ENCODE results near the gene PLCH1. TPM values are rescaled to one million over a fixed set of nuclear protein-coding genes. Genes with fewer than 3 reads are reported as not detected.

Gene PLCH1
- total RNA-seq, 1 experiment from 2014 or later = 3.8 TPM

DNA sequence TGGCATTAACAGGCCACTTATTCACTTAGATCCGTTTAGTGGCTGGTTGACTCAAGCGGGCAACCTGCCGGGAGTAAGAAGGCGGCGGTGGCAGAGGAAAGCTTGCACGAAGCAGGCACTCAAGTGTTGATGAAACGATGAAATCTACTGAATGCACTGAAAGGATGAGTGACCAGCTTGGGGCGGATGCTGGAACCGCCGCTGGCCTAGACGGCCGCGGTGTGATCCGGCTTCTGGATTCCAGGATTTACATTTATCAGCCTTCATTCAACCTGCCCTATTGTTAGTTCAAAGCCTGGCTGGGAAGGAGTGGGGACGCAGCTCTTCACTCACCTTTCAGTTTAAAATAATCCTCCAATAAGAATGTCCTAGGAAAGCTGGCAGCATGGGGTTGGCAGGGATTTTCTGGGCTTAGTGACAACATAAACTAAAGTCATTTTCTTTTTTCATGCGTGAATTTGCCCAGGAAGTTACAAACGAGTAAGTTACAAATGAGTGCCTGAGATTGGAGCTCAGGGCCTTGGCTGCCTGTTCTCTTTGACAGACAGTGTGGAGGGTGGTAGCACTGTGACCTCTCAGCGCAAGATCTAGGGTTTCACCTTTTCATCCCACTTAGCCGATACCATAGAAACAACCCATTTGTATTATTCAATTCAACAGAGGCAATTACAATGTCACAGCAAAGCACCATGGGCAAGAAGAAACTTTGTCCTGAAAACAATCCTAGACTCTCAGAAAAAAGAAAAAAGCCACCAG lies 1.1 kb upstream of the PLCH1 start (continued):
- peak; percentile 47 for TF ChIP-seq YY1 (IDR thresholded peaks at IDR 0.05; ENCODE audit: extremely low read depth, insufficient replicate concordance, low read depth, low read length)
- TF ChIP-seq, protein P1, sequence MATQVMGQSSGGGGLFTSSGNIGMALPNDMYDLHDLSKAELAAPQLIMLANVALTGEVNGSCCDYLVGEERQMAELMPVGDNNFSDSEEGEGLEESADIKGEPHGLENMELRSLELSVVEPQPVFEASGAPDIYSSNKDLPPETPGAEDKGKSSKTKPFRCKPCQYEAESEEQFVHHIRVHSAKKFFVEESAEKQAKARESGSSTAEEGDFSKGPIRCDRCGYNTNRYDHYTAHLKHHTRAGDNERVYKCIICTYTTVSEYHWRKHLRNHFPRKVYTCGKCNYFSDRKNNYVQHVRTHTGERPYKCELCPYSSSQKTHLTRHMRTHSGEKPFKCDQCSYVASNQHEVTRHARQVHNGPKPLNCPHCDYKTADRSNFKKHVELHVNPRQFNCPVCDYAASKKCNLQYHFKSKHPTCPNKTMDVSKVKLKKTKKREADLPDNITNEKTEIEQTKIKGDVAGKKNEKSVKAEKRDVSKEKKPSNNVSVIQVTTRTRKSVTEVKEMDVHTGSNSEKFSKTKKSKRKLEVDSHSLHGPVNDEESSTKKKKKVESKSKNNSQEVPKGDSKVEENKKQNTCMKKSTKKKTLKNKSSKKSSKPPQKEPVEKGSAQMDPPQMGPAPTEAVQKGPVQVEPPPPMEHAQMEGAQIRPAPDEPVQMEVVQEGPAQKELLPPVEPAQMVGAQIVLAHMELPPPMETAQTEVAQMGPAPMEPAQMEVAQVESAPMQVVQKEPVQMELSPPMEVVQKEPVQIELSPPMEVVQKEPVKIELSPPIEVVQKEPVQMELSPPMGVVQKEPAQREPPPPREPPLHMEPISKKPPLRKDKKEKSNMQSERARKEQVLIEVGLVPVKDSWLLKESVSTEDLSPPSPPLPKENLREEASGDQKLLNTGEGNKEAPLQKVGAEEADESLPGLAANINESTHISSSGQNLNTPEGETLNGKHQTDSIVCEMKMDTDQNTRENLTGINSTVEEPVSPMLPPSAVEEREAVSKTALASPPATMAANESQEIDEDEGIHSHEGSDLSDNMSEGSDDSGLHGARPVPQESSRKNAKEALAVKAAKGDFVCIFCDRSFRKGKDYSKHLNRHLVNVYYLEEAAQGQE (IDR thresholded peaks at IDR 0.05; ENCODE audit: low read depth) = no peak
- no peak for TF ChIP-seq EGR1 (IDR thresholded peaks at IDR 0.05; ENCODE audit: low read depth)
- TF ChIP-seq, protein P2, sequence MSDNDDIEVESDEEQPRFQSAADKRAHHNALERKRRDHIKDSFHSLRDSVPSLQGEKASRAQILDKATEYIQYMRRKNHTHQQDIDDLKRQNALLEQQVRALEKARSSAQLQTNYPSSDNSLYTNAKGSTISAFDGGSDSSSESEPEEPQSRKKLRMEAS (IDR thresholded peaks at IDR 0.05) = peak; percentile 31; the same call in 1 of the 2 replicates

DNA sequence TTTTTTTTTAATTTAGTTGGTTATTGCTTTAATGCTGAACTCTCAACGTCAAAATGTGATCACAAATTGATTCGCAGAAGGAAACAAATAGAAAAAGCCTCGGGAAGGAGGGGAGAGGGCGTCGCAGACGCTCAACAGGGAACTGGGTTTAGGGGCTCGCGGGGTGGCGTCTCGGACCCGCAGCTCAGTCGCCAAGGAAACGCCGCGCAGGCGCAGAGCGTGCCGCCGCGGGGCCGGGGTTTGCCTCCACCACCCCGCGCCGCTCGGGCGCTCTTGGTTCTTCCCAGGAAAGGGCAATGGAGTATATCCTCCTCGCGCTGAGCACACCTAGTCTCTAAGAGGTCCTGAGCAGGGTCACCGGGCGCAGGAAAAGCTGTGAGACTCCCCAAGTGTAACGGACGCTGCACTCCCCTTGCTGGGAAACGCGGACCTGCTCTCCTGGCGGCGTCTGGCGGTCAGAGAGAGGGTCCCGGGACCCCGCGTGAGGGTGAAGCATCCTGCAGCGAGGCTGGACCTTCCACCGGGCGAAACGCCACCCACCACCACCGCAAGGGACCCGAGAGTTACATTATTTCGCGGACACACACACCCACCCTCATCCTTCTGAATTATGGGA lies 753 bp downstream of the PLCH1 start:
- DNase-seq (ENCODE audit: low read depth, low spot score) (peak; percentile 27), ATAC-seq (peak; percentile 74)
- Histone ChIP-seq H2AFZ (ENCODE audit: low read depth, low read length, poor library complexity, severe bottlenecking) (peak overlapping the region; percentile 99), H3K9ac (ENCODE audit: low read length) (peak overlapping the region; percentile 80), H3K79me2 (ENCODE audit: insufficient read depth, low read length) (no peaks in the 10 kb centered on the region), H3K36me3 (ENCODE audit: control insufficient read depth in 1 of 2, insufficient read depth in 2 of 2, low read length in 2 of 2) (no peaks in the 10 kb centered on the region), H3K4me2 (ENCODE audit: low read length) (peak overlapping the region; percentile 86), H3K27me3 (ENCODE audit: insufficient read depth, low read length) (no peaks in the 10 kb centered on the region), H3K9me2 (ENCODE audit: insufficient read depth) (no peaks in the 10 kb centered on the region), H3K27ac (ENCODE audit: low read depth, low read length) (peak overlapping the region; percentile 48), H4K20me1 (ENCODE audit: insufficient read depth) (no peaks in the 10 kb centered on the region), H3K9me3 (ENCODE audit: control insufficient read depth in 1 of 2, insufficient read depth in 1 of 2, low read depth in 1 of 2, low read length in 2 of 2) (no peaks in the 10 kb centered on the region), H3K4me3 (replicated peaks in 1 of 2; ENCODE audit: low read depth in 1 of 2, low read length in 2 of 2) (peak overlapping the region; percentile 79 to 83), H3K4me1 (ENCODE audit: control insufficient read depth in 1 of 2, insufficient read depth in 2 of 2, low read length in 2 of 2) (peaks cover 21 to 50% of the 10 kb centered on the region in 2 experiments)
- no peak for TF ChIP-seq SIN3A (IDR thresholded peaks at IDR 0.05; ENCODE audit: low read depth)
- TF ChIP-seq POLR2AphosphoS5 (IDR thresholded peaks at IDR 0.05; ENCODE audit: low read depth, low read length) = peak; percentile 68
- TF ChIP-seq POLR2A (IDR thresholded peaks at IDR 0.05; ENCODE audit: borderline replicate concordance, extremely low read depth, insufficient read depth, insufficient read length) = peak; percentile 45
- CTCF ChIA-PET = interaction anchor here (0.9 kb wide), 1 partner anchor 62 kb away, joined by 3 read pairs; the partner anchor contains the start of gene C3orf33
- POLR2A ChIA-PET = no interaction called here
- RAD21 ChIA-PET (ENCODE audit: low non-redundant PET in 1 of 2, low total read pairs in 2 of 2, uncharacterized antibody in 2 of 2, unreplicated experiment in 2 of 2) = no interaction called here
- intact Hi-C loops (cut with micrococcal nuclease) = no loop called here
- BruUV-seq (replicated peaks) = no TSS peak
